NCI-H748 (cell line): ENCODE data around the gene RALGPS1.

Experiments
- DNase-seq: peaks from one replicate; lab custom pipeline; 2025; ENCODE audit not compliant: unreplicated experiment; lab: John Stamatoyannopoulos, UW

The RALGPS1 gene

GRCh38 chr9:127202461-127203169 lies 288.0 kb downstream of the RALGPS1 start:
- no peak for DNase-seq

DNA sequence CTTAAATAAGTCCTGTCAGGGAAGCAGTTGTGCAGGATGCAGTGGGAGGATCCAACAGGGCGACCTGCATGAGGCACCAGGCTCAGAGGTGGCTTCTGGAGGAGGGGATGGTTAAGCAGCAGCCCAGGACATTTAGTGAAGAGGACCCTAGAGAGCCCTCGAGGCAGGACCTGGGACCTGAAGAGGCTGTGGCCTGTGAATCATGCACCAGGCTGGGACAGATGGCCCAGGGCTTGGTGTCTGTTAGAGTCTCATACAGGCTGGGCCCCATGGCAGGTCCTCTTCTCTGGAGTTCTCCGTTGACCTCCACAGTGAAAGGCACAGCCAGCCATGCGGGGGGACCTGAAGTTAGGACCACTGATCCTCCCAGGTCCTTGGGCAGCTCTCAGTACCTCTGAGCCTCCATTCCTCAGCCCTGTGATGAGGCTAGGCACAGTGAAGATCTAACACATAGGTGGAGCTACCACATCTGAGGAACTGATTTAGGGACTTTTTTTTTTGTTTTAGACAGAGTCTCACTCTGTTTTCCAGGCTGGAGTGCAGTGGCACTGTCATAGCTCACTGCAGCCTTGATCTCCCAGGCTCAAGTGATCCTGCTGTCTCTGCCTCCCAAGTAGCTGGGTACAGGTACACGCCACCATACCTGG lies 289.2 kb downstream of the RALGPS1 start:
- DNase-seq, result no peak

- no peak for DNase-seq
These were observed 290.3 kb downstream of the RALGPS1 start for GRCh38 chr9:127204771-127205470.

DNA sequence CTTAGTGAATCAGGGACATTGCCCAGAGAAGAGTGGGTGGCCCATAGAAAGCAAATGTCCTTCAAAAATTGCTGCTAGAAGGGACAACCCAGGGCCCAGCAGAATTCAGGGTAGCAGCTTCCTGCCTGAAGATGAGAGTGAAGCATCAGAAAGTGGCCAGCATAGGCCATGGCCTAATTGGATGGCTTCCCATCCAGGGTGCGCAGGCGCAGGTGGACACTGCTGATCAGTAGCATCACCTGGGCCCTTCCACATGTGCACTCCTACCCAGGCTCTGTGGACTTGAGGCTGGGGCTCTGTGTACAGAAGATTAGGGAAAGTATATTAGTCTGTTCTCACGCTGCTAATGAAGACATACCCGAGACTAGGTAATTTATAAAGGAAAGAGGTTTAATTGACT lies 291.4 kb downstream of the RALGPS1 start:
- DNase-seq, result no peak

DNA sequence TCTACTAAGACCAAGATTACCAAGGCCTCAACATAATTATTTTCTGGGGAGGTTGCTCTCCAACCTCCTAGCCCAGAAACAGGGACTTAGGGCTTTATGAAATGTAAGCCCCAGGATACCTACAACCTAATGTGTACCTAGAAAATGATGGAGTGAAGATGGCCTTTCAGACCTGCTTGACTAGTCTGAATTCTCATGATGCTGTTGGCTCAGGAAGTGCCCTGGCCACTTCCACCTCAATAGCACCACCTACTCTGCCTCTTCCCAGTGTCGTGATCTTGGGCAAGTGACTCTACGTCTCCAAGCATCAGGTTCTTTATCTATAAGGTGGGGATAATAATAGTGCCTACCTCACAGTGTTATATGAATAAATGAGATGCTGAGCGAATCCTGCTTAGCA lies 292.1 kb downstream of the RALGPS1 start:
- DNase-seq, result no peak

GRCh38 chr9:127207734-127208410 lies 293.3 kb downstream of the RALGPS1 start:
- no peak for DNase-seq

- no peak for DNase-seq
These were observed 293.8 kb downstream of the RALGPS1 start for GRCh38 chr9:127208416-127208815.

DNA sequence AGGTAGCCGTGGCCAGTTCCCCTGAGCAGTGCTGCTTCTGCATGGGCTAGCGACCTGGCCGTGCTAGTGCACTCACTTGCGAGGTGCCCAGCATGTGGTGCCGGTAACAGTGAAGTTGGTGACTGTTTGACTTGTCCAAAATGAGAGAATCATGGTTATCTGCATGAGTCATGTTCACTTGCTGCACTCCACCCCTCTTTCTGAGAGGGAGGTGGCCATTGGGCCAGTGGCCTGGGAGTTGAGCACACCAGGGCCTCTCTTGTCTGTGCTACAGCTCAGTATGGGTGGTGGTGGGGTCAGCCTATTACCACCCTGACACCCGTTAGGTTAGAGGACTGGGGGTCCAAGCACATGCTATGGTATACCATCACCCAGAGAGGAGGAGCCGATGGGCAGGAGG lies 294.6 kb downstream of the RALGPS1 start:
- DNase-seq, result no peak

DNA sequence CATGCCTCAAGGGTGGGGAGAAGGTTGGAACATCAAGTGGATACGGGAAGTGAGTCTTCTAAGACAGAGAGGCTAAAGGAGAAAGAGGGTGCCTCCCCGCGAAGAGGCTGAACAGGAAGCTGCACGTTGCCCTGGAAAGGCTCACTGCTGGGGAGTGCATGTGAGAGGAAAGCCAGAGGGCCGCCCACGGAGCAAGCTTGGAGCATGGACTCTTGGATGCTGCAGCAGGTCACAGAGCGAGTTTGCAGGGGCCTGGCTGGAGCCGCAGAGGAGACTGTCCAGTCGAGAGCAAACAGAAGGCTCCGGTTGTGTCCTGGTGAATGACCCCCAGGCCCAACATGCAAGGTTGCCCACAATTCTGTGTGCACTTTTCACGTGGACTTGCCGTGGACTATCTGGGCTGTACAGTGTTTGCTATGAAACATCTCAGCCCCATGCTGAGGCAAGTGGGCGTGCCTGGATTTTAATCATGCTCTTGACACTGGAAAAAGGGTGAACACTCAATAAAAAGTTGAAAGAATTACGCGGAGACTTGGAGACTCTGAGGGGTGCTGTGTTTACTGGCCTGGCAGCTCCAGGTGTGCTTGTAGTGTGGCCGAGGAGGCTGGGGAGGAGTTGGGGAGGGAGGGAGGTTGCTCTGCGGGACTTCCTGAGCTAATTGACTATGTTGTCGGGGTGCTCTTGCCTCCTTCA lies 295.5 kb downstream of the RALGPS1 start:
- no peak for DNase-seq

GRCh38 chr9:127210851-127211730 lies 296.5 kb downstream of the RALGPS1 start:
- DNase-seq, result no peak

DNA sequence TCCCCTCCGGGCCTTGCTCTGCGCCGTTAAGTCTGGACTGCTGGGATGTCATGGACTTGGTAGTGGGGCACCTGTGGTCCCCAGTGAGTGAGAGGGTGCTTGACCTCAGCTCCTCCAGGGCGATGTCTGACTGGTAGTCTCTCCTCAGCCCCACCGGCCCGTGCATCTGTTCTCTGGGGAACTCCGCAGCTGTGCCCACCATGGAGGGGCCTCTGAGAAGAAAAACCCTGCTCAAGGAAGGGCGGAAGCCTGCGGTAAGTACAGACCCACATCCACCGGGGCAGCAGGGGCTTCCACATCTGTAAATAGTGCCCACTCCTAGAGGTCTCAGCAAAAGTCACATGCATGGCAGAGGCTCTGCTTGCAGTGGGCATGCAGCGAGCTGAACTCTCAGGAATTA lies 297.4 kb downstream of the RALGPS1 start:
- DNase-seq, result no peak

DNA sequence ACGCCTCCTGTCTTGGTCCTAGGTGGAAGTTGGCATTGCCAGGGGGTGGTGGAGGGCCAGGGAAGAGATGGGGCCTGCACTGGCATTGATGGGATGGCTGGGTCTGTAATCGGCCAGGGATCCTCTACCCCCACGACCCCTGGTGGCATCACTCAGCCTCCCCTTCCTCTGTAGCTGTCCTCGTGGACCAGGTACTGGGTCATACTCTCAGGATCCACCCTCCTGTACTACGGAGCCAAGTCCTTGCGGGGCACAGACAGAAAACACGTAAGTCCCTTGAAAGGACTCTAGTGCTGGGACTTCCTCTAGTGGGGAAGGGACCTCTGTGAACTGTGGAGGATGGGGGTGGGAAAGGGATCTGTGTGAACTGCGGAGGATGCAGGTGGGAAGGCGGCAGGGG lies 297.9 kb downstream of the RALGPS1 start:
- no peak for DNase-seq

GRCh38 chr9:127213859-127214258 lies 299.3 kb downstream of the RALGPS1 start:
- DNase-seq, result no peak

GRCh38 chr9:127214421-127215267 lies 300.1 kb downstream of the RALGPS1 start:
- DNase-seq, result peak; percentile 75

- no peak for DNase-seq
These were observed 301.0 kb downstream of the RALGPS1 start for GRCh38 chr9:127215268-127216209.

GRCh38 chr9:127216210-127216887 lies 301.8 kb downstream of the RALGPS1 start:
- no peak for DNase-seq

GRCh38 chr9:127216888-127217217 lies 302.3 kb downstream of the RALGPS1 start:
- DNase-seq, result no peak

DNA sequence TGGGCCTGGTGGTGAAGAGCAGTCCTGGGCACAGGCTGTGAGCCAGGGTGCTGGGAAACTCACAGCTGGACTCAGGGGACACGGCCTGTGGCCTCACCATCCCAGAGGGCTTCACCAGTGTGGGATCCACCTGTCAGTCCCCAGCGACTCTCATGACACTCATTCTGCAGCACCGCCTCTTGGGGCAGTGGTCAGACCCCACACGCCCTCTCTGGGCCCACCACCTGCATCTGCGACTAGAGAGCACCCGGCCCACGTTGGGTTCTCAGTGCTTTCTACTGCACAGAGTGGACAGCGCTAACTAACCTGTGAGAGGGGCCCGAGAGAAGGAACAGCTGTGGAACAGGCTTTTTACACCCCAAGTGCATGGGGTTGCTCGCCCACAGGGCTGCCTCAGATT lies 304.2 kb downstream of the RALGPS1 start:
- no peak for DNase-seq
